GM20000 (cell line): Measurements from ENCODE around the gene AP1M1.

Experiments used
- DNase-seq: peaks from one replicate; pipeline ENCODE4 v3.0.0; 2012; ENCODE audit warnings: low spot score
- CTCF ChIP-seq: IDR thresholded peaks from 2 replicates; pipeline ENCODE4 v1.5.1; 2012; ENCODE audit warnings: mild to moderate bottlenecking, control low read depth; ENCODE audit errors: extremely low read depth, missing control alignments

Gene AP1M1

GRCh38 chr19:16222806-16223205 is 25.1 kb downstream of the AP1M1 start:
- no peak for DNase-seq
- TF ChIP-seq CTCF = no peak

- TF ChIP-seq CTCF = no peak
- no peak for DNase-seq
Observed at GRCh38 chr19:16223746-16224145, 26.0 kb downstream of the AP1M1 start.

- no peak for TF ChIP-seq CTCF
- no peak for DNase-seq
Observed at GRCh38 chr19:16224293-16225045, 26.8 kb downstream of the AP1M1 start.

GRCh38 chr19:16225279-16226183 is 27.8 kb downstream of the AP1M1 start:
- DNase-seq = no peak
- no peak for TF ChIP-seq CTCF

- no peak for TF ChIP-seq CTCF
Observed at GRCh38 chr19:16226184-16226591, 28.5 kb downstream of the AP1M1 start.

GRCh38 chr19:16226878-16227836 is 29.4 kb downstream of the AP1M1 start:
- no peak for DNase-seq
- TF ChIP-seq CTCF = no peak

More at GRCh38 chr19:16226184-16226591, 28.5 kb downstream of the AP1M1 start:
- no peak for DNase-seq
